CMK (cell line): Measurements from ENCODE around the gene MTG2.

Experiments
- DNase-seq: peaks from one replicate; pipeline ENCODE4 v3.0.0-alpha.2; 2010; ENCODE audit warnings: low read depth

MTG2 gene

DNA sequence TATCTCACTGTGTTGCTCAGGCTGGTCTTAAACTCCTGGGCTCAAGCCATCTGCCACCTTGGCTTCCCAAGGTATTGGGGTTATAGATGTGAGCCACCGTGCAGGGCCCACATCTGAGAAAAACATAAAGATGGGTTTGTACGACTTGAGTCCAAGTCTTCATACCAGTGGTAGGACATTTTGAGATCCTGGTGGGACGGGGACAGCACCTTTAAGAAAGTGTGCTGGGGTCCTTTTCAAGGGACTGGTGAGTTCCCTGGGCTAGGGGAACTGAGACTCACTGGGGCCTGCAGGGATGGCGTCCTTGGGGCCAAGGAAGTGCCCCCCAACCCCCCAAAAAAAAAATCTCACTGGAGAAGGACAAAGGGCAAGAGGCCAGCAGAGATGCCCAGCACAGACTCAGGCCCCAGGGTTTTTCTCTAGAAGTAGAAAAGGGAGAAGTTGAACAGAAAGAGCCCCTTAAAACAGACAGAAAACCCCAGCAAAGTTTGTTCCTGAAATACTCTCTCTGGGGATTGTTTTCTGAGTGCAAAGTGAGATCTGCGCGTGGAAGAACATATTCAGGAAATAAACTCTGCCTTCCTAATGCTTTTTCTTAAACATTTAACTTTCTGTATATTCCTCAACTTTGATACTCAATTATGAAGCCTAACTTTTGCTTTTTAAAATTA is 66.2 kb downstream of the MTG2 start:
- no peak for DNase-seq

DNA sequence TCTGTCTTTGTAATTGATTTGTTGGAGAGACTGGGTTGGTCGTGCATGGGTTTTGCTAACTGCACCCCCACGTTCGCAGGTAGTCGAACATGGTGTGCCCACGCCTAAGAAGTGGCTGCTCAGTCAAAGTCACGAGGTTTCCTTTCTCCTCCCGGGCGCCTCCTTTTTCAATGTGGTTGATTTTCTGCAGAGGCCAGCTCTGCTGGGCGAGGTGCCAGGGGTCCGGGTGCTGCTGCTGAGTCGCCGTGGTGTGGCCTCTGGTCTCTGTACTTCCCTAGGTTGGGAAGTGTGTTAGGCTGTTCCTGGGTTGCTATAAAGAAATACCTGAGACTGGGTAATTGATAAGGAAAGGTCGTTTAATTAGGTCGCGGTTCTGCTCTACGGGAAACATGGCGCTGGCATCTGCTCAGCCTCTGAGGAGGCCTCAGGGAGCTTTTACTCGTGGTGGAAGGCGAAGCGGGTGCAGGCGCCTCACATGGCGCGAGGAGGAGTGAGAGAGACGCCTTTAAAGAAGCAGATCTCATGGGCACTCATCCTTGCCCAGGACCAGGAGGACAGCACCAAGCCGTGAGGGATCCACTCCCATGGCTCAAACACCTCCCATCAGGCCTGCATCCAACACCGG is 69.6 kb downstream of the MTG2 start:
- no peak for DNase-seq
